Activated CD4-positive, alpha-beta T cell treated with anti-CD3 and anti-CD28 coated beads for 36 hours (primary cell): Measurements from ENCODE around the gene PIK3R5. TPM values are rescaled to one million over a fixed set of nuclear protein-coding genes. Genes with fewer than 3 reads are reported as not detected.
"Not testable (repeated sequence)": the region's sequence is repeated elsewhere in the genome, so short reads cannot be mapped to it uniquely, and the experiment has no call there.

Source experiments
- ATAC-seq: fragments of 200-7000 bp; cut with Tn5 transposase; one replicate; pipeline ENCODE4 v1.10.0; 2021; ENCODE audit warnings: mild to moderate bottlenecking, moderate library complexity
- CTCF ChIA-PET: fragments of 350-600 bp; sonication (Branson Sonifier 250); formaldehyde crosslinking; loops from one replicate; lab custom pipeline; 2021; ENCODE audit warnings: antibody characterized with exemption; lab: Charles Lee
- POLR2A ChIA-PET: fragments of 350-600 bp; sonication (Branson Sonifier 250); formaldehyde crosslinking; loops from one replicate; lab custom pipeline; 2021; ENCODE audit warnings: antibody characterized with exemption, inconsistent platforms; lab: Charles Lee
- DNase-seq: peaks from one replicate; pipeline ENCODE4 v3.0.0-alpha.2; 2020
- H3K27ac Mint-ChIP-seq: one replicate; pipeline ENCODE4 v1.8.0; 2021; ENCODE audit warnings: mixed read lengths
- H3K27me3 Mint-ChIP-seq: one replicate; pipeline ENCODE4 v1.8.0; 2021; ENCODE audit warnings: mixed read lengths
- H3K36me3 Mint-ChIP-seq: one replicate; pipeline ENCODE4 v1.8.0; 2021; ENCODE audit warnings: low read depth, mixed read lengths
- H3K4me1 Mint-ChIP-seq: one replicate; pipeline ENCODE4 v1.8.0; 2021; ENCODE audit warnings: mixed read lengths
- H3K4me3 Mint-ChIP-seq: one replicate; pipeline ENCODE4 v1.8.0; 2021; ENCODE audit warnings: mild to moderate bottlenecking, moderate library complexity, mixed read lengths
- H3K9me3 Mint-ChIP-seq: one replicate; pipeline ENCODE4 v1.8.0; 2021; ENCODE audit warnings: low read depth, mixed read lengths
- intact Hi-C, 2 experiments: fragments of 100-400 bp; cut with DNase I in 1 of 2; cut with micrococcal nuclease in 1 of 2; formaldehyde crosslinking; loops; one replicate each; pipeline versions ENCODE4 v1.14.2 to v1.15.1; 2022 to 2024; cut with DNase I, micrococcal nuclease
- total RNA-seq, 2 experiments: library from RNA; stranded (reverse); gene quantifications; one replicate each; pipeline ENCODE4 v1.2.3, GENCODE V29; 2021

The PIK3R5 gene
- total RNA-seq, 2 experiments from 2014 or later, result 20.4 to 29.2 TPM

DNA sequence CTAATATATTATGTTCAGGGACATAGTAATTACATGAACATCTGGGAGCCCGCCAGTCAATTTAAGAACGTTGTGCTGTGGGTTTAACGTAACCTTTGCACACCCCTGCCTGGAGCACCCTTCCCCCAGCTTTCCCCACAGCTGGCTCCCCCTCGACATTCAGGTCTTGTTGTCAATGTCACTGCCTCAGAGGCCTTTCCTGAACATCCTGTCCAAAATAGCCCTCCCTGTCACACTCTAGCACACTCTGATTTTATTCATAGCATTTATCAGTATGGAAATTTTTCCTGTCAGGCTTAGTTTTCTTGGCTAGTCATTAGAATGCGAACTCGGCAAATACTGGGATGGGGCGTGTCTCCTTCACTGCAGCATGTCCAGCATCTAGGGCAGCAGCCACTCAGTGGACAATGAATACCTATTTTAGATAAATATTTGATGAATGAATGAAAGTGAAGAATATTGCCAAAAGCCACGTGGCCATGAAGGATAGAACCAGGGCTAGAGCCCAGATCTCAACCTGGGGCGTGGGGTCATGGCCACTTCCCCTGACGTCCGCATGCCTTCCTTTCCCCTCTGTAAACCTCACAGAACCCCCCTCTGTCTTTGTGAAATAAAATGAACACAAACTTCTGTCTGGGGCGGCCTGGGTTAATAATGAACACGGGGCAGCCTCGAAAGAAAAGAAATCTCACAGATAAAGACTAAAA, 108.5 kb downstream of the PIK3R5 start:
- ChIA-PET POLR2A (no interaction called here), CTCF (interaction anchor here (1.4 kb wide), 1 partner anchor 32 kb away, joined by 3 read pairs; no protein-coding TSS in a partner anchor)
- H3K27ac Mint-ChIP-seq, result peak overlapping the region; percentile 55
- intact Hi-C loops, result loop anchor here (2.0 to 5.0 kb wide), 4 partner anchors 40 to 435 kb away; no protein-coding TSS in a partner anchor
- H3K36me3 Mint-ChIP-seq, result no peaks in the 10 kb centered on the region
- no peak overlapping the region for H3K4me3 Mint-ChIP-seq
- peaks cover 47% of the 10 kb centered on the region for H3K4me1 Mint-ChIP-seq
- no peaks in the 10 kb centered on the region for H3K27me3 Mint-ChIP-seq
- ATAC-seq (no peak), DNase-seq (no peak)
- no peaks in the 10 kb centered on the region for H3K9me3 Mint-ChIP-seq

DNA sequence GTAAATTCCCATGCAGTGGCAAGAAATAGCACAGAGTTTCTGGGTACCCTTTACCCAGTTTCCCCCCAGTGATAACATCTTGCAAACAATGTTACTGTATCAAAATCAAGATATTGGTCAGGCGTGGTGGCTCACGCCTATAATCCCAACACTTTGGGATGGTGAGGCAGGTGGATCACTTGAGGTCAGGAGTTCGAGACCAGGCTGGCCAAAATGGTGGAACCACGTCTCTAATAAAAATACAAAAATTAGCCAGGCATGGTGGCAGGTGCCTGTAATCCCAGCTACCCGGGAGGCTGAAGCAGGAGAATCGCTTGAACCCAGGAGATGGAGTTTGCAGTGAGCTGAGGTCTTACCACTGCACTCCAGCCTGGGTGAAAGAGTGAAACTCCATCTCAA, 109.3 kb downstream of the PIK3R5 start:
- H3K36me3 Mint-ChIP-seq, CTCF ChIA-PET, H3K9me3 Mint-ChIP-seq, ATAC-seq, H3K27me3 Mint-ChIP-seq, H3K4me3 Mint-ChIP-seq, DNase-seq, POLR2A ChIA-PET: not testable (repeated sequence)
- H3K4me1 Mint-ChIP-seq, result peaks cover 41% of the 10 kb centered on the region
- intact Hi-C loops, result loop anchor here (2.0 to 5.0 kb wide), 4 partner anchors 41 to 436 kb away; no protein-coding TSS in a partner anchor
- H3K27ac Mint-ChIP-seq, result peak overlapping the region; percentile 9

DNA sequence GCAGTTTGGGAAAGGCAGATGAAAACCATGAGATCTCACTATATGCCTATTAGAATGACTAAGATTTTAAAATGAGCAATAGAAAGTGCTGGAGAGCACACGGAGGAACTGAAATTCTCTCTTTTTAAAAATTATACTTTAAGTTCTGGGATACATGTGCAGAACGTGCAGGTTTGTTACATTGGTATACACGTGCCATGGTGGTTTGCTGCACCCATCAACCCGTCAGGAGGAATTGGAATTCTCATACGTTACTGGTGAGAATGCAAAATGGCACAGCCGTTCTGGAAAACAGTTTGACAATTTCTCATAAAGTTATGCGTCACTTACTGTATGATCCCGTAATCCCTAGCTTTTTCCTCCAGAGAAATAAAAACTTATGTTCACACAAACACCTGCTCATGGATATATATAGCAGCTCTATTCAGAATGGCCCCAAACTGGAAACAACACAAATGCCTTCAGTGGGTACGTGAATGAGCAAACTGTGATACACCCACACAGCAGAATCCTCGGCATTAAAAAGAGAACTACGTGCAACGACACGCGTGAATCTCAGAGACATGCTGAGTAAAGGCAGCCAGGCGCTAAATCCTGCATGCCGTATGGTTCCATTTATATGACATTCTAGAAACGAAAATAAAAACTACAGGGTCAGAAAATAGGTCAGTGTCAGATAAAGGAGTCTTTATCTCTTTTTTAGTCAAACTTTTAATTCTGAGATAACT, 109.9 kb downstream of the PIK3R5 start:
- Mint-ChIP-seq H3K9me3 (no peaks in the 10 kb centered on the region), H3K36me3 (no peaks in the 10 kb centered on the region), H3K27me3 (no peaks in the 10 kb centered on the region), H3K4me1 (peaks cover 41% of the 10 kb centered on the region), H3K4me3 (no peak overlapping the region), H3K27ac (peak overlapping the region; percentile 9)
- ATAC-seq (peak; percentile 42), DNase-seq (peak; percentile 62)
- intact Hi-C loops, result loop anchor here (2.0 to 5.0 kb wide), 4 partner anchors 42 to 437 kb away; no protein-coding TSS in a partner anchor
- ChIA-PET POLR2A (no interaction called here), CTCF (no interaction called here)

DNA sequence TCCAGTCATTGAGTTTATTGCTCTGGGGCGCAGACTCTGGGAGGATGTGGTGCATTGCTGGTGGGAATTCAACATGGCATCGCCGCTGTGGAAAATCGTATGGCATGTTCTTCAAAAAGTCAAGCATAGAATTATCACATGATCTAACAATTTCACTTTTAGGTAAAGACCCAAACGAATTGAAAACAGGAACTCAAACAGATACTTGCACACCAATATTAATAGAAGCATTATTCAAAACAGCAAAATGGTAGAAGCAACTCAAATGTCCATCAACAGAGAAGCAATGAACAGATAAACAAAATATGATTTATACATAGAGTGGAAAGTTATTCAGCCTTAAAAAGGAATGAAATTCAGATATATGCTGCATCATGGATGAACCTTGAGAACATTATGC, 113.9 kb downstream of the PIK3R5 start:
- Mint-ChIP-seq H3K4me3 (no peak overlapping the region), H3K27me3 (no peaks in the 10 kb centered on the region), H3K4me1 (peaks cover 15% of the 10 kb centered on the region), H3K9me3 (no peaks in the 10 kb centered on the region), H3K36me3 (no peaks in the 10 kb centered on the region), H3K27ac (no peak overlapping the region)
- ChIA-PET POLR2A (interaction anchor here (0.6 kb wide), 1 partner anchor 105 kb away, joined by 3 read pairs; no protein-coding TSS in a partner anchor), CTCF (no interaction called here)
- no peak for ATAC-seq
- intact Hi-C loops, result no loop called here
- DNase-seq, result no peak

DNA sequence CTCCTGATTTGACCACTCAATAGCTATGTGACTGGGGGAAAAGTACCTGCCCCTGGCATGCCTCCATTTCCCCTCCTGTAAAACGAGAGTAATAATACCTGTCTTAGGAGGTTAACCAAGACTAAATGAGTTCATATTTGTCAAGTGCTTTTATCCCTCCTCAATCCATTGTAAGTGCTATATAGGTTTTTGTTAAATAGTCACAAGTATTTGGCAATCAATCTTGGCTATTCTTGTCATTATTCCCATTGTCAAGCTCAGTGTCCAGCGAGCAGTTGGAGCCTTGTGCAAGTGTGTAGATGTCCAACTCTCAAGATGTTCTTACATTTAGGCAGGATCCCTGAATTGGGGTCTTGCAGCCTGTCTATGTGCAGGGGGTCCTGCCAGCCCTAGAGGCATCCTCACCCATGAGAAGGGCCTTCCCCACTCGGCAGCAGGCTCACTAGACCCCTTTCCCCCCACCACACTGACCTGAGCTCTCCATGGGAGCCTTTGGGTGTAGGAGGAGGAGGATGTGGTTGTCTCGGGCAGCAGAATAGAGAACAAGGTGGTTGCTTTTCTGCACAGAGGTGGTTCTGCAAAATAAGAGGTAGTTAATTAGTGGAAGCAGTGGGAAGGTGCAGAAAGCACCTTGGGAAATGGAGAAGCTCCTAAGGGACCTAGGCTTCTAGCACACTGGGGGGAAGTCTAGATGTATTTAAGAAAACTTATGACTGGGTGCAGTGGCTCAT, 116.0 kb downstream of the PIK3R5 start:
- H3K9me3 Mint-ChIP-seq, result no peaks in the 10 kb centered on the region
- ChIA-PET CTCF (interaction anchor here (0.6 to 1.7 kb wide), 6 partner anchors 9 to 188 kb away, joined by 3 to 5 read pairs (median 3); no protein-coding TSS in a partner anchor), POLR2A (no interaction called here)
- H3K27ac Mint-ChIP-seq, result no peak overlapping the region
- H3K36me3 Mint-ChIP-seq, result no peaks in the 10 kb centered on the region
- H3K4me3 Mint-ChIP-seq, result no peak overlapping the region
- H3K4me1 Mint-ChIP-seq, result peaks cover 4% of the 10 kb centered on the region
- ATAC-seq (no peak), DNase-seq (no peak)
- intact Hi-C loops, result no loop called here
- no peaks in the 10 kb centered on the region for H3K27me3 Mint-ChIP-seq

GRCh38 chr17:8847891-8848290, 117.6 kb downstream of the PIK3R5 start:
- Mint-ChIP-seq H3K4me1 (peaks cover 4% of the 10 kb centered on the region), H3K9me3 (no peaks in the 10 kb centered on the region)

GRCh38 chr17:8846768-8847211, 118.7 kb downstream of the PIK3R5 start:
- DNase-seq, result no peak
- no peak overlapping the region for H3K4me3 Mint-ChIP-seq
- intact Hi-C loops, result no loop called here
- no peaks in the 10 kb centered on the region for H3K36me3 Mint-ChIP-seq
- ChIA-PET CTCF (no interaction called here), POLR2A (no interaction called here)
- H3K27ac Mint-ChIP-seq, result no peak overlapping the region
- no peaks in the 10 kb centered on the region for H3K27me3 Mint-ChIP-seq
- ATAC-seq, result peak; percentile 84
- H3K4me1 Mint-ChIP-seq, result peaks cover 4% of the 10 kb centered on the region
- no peaks in the 10 kb centered on the region for H3K9me3 Mint-ChIP-seq

More at GRCh38 chr17:8847891-8848290, 117.6 kb downstream of the PIK3R5 start:
- intact Hi-C loops, result no loop called here
- H3K27ac Mint-ChIP-seq, result no peak overlapping the region
- ChIA-PET POLR2A (no interaction called here), CTCF (interaction anchor here (1.1 kb wide), 1 partner anchor 27 kb away, joined by 4 read pairs; no protein-coding TSS in a partner anchor)
- no peak for ATAC-seq
- no peaks in the 10 kb centered on the region for H3K36me3 Mint-ChIP-seq
- no peak overlapping the region for H3K4me3 Mint-ChIP-seq
- no peak for DNase-seq
- no peaks in the 10 kb centered on the region for H3K27me3 Mint-ChIP-seq

- peaks cover 4% of the 10 kb centered on the region for H3K4me1 Mint-ChIP-seq
- no peaks in the 10 kb centered on the region for H3K9me3 Mint-ChIP-seq
- H3K36me3 Mint-ChIP-seq, result no peaks in the 10 kb centered on the region
- H3K27me3 Mint-ChIP-seq, result no peaks in the 10 kb centered on the region
- intact Hi-C loops, result no loop called here
- H3K4me3 Mint-ChIP-seq, result no peak overlapping the region
- DNase-seq, result no peak
- ATAC-seq, result no peak
- CTCF ChIA-PET, result interaction anchor here (1.0 to 1.2 kb wide), 2 partner anchors 10 to 460 kb away, joined by 4 read pairs; no protein-coding TSS in a partner anchor
- no peak overlapping the region for H3K27ac Mint-ChIP-seq
- POLR2A ChIA-PET, result no interaction called here
These were observed 121.0 kb downstream of the PIK3R5 start for GRCh38 chr17:8844229-8845218.

DNA sequence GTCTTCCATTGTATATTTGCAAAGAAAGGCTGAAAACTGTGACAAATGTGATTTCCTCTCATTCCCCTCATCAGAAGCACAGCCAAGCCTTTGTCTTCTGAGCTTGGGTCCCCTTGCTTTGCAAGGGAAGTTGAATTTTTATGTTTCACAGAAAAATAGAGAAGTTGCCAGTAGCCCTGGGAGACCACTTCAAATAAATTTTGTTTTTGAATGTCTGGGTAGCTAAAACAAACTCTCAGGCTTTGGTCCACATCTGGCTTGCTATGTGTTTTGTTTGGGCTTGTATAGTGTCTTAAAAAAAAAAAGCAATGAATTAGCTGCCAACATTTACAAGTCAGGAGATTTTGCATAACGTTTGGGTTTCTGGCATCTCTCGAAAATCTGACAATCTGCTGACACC, 122.2 kb downstream of the PIK3R5 start:
- Mint-ChIP-seq H3K4me3 (no peak overlapping the region), H3K9me3 (no peaks in the 10 kb centered on the region), H3K27ac (no peak overlapping the region), H3K4me1 (peaks cover 4% of the 10 kb centered on the region), H3K27me3 (no peaks in the 10 kb centered on the region), H3K36me3 (no peaks in the 10 kb centered on the region)
- no peak for DNase-seq
- no peak for ATAC-seq
- intact Hi-C loops, result no loop called here
- POLR2A ChIA-PET, result no interaction called here
- CTCF ChIA-PET, result interaction anchor here (0.8 to 1.5 kb wide), 4 partner anchors 11 to 459 kb away, joined by 3 to 6 read pairs (median 4); no protein-coding TSS in a partner anchor

GRCh38 chr17:8841844-8842243, 123.7 kb downstream of the PIK3R5 start:
- Mint-ChIP-seq H3K36me3 (no peaks in the 10 kb centered on the region), H3K4me1 (peaks cover 1% of the 10 kb centered on the region), H3K4me3 (no peak overlapping the region), H3K27me3 (no peaks in the 10 kb centered on the region), H3K27ac (no peak overlapping the region), H3K9me3 (no peaks in the 10 kb centered on the region)
- ChIA-PET POLR2A (no interaction called here), CTCF (interaction anchor here (0.8 kb wide), 1 partner anchor 56 kb away, joined by 3 read pairs; no protein-coding TSS in a partner anchor)
- DNase-seq, result no peak
- intact Hi-C loops, result no loop called here
- ATAC-seq, result no peak
